ENCODE data around the gene ATP6V1F.

The ATP6V1F gene

GRCh38 chr7:128906001-128906765 is 43.5 kb downstream of the ATP6V1F start:
- no peak for TF ChIP-seq CTCF (IDR thresholded peaks at IDR 0.05; ENCODE audit: insufficient read depth, low read length, poor library complexity, severe bottlenecking)
- DNase-seq (ENCODE audit: extremely low read depth, insufficient read length): no peak
- Histone ChIP-seq H3K4me3 (replicated peaks; ENCODE audit: low read depth, low read length) (no peak overlapping the region), H3K36me3 (ENCODE audit: control insufficient read depth, insufficient read depth, low read length) (no peaks in the 10 kb centered on the region), H3K27me3 (replicated peaks; ENCODE audit: control insufficient read depth, insufficient read depth, low read length) (no peaks in the 10 kb centered on the region)

- Histone ChIP-seq H3K27me3 (replicated peaks; ENCODE audit: control insufficient read depth, insufficient read depth, low read length) (no peaks in the 10 kb centered on the region), H3K36me3 (ENCODE audit: control insufficient read depth, insufficient read depth, low read length) (no peaks in the 10 kb centered on the region), H3K4me3 (replicated peaks; ENCODE audit: low read depth, low read length) (no peak overlapping the region)
- TF ChIP-seq CTCF (IDR thresholded peaks at IDR 0.05; ENCODE audit: insufficient read depth, low read length, poor library complexity, severe bottlenecking): no peak
- no peak for DNase-seq (ENCODE audit: extremely low read depth, insufficient read length)
These were observed 44.3 kb downstream of the ATP6V1F start for GRCh38 chr7:128906766-128907559.

GRCh38 chr7:128908750-128909624 is 46.3 kb downstream of the ATP6V1F start:
- TF ChIP-seq CTCF (IDR thresholded peaks at IDR 0.05; ENCODE audit: insufficient read depth, low read length, poor library complexity, severe bottlenecking): no peak
- DNase-seq (ENCODE audit: extremely low read depth, insufficient read length): no peak
- H3K36me3 ChIP-seq (ENCODE audit: control insufficient read depth, insufficient read depth, low read length): no peaks in the 10 kb centered on the region
- H3K4me3 ChIP-seq (replicated peaks; ENCODE audit: low read depth, low read length): no peak overlapping the region
- H3K27me3 ChIP-seq (replicated peaks; ENCODE audit: control insufficient read depth, insufficient read depth, low read length): no peaks in the 10 kb centered on the region

- no peak for DNase-seq (ENCODE audit: extremely low read depth, insufficient read length)
- H3K36me3 ChIP-seq (ENCODE audit: control insufficient read depth, insufficient read depth, low read length): no peaks in the 10 kb centered on the region
- H3K27me3 ChIP-seq (replicated peaks; ENCODE audit: control insufficient read depth, insufficient read depth, low read length): no peaks in the 10 kb centered on the region
- no peak overlapping the region for H3K4me3 ChIP-seq (replicated peaks; ENCODE audit: low read depth, low read length)
- no peak for TF ChIP-seq CTCF (IDR thresholded peaks at IDR 0.05; ENCODE audit: insufficient read depth, low read length, poor library complexity, severe bottlenecking)
These were observed 47.2 kb downstream of the ATP6V1F start for GRCh38 chr7:128909625-128910568.

- Histone ChIP-seq H3K4me3 (replicated peaks; ENCODE audit: low read depth, low read length) (no peak within 1 kb of the TSS), H3K36me3 (ENCODE audit: control insufficient read depth, insufficient read depth, low read length) (no peaks in the 10 kb centered on the region), H3K27me3 (replicated peaks; ENCODE audit: control insufficient read depth, insufficient read depth, low read length) (no peaks in the 10 kb centered on the region)
- DNase-seq (ENCODE audit: extremely low read depth, insufficient read length): no peak
- no peak for TF ChIP-seq CTCF (IDR thresholded peaks at IDR 0.05; ENCODE audit: insufficient read depth, low read length, poor library complexity, severe bottlenecking)
These were observed 47.9 kb downstream of the ATP6V1F start, which contains the start of gene KCP for GRCh38 chr7:128910569-128910945. Gene KCP, minus strand, starts transcription at chr7:128910709. Its CDS starts 33 bp downstream, at chr7:128910676.

Data from GM06990 (cell line).